K562 (cell line): ENCODE measurements around the gene IL6R. TPM values are rescaled to one million over a fixed set of nuclear protein-coding genes. Genes with fewer than 3 reads are reported as not detected.

Experiments
- ARNT ChIP-seq, 2 experiments: fragments of 450-650 bp; IDR thresholded peaks; 2 replicates each; pipeline ENCODE4 v1.6.1; 2016; ENCODE audit warnings: mild to moderate bottlenecking in 1 of 2
- FOXJ3 ChIP-seq: sonication (generic); formaldehyde crosslinking; IDR thresholded peaks from 2 replicates; pipeline ENCODE4 v1.4.0; 2020; ENCODE audit warnings: mild to moderate bottlenecking, missing genetic modification reagents
- MCM5 ChIP-seq: fragments of 450-650 bp; IDR thresholded peaks from 2 replicates; pipeline ENCODE4 v1.6.1; 2016; ENCODE audit warnings: low read depth
- SFPQ ChIP-seq: fragments of 200-400 bp; formaldehyde crosslinking; IDR thresholded peaks from 2 replicates; pipeline ENCODE4 v1.6.1; 2017; ENCODE audit warnings: mild to moderate bottlenecking, low read depth, low read length, moderate library complexity
- STAT5A ChIP-seq: IDR thresholded peaks from 2 replicates; pipeline ENCODE4 v1.6.1; 2012; ENCODE audit warnings: low read length, inconsistent platforms, borderline replicate concordance
- ZFP1 ChIP-seq: fragments of 450-650 bp; formaldehyde crosslinking; IDR thresholded peaks from 2 replicates; pipeline ENCODE4 v1.4.0; 2020; ENCODE audit warnings: mild to moderate bottlenecking, mixed read lengths
- ZNF407 ChIP-seq: fragments of 450-650 bp; IDR thresholded peaks from 2 replicates; pipeline ENCODE4 v1.6.1; 2016; ENCODE audit warnings: low read depth
- polyA plus RNA-seq, 8 experiments: library from polyadenylated mRNA; depleted of rRNA in 4 of 8; stranded (reverse) in 5 of 8; unstranded in 3 of 8; fragments of >200 nt; fragmentation: Nextera tagmentation in 2 of 8; fragmentation: Illumina TruSeq in 1 of 8; extraction: Ambion mirVana in 2 of 8; extraction: Trizol in 1 of 8; gene quantifications; 2 replicates each; pipeline versions ENCODE4 v1.2.1 to v1.2.3, GENCODE V29; 2011 to 2014; ENCODE audit warnings: inconsistent platforms in 1 of 8, missing spikeins in 1 of 8
- total RNA-seq, 7 experiments: library from RNA; depleted of rRNA in 6 of 7; stranded (reverse); fragments of >200 nt in 6 of 7; fragmentation: Illumina TruSeq in 2 of 7; extraction: Trizol in 2 of 7; gene quantifications; 2 replicates each; pipeline versions ENCODE4 v1.2.1 to v1.2.3, GENCODE V29; 2011 to 2021; ENCODE audit warnings: low replicate concordance in 1 of 7

The IL6R gene
- total and polyA plus RNA-seq, 9 of the 15 experiments (the other 6 are each of a cell fraction or from before 2014, with no cell fraction given), result 0.05 to 1.1 (median 0.11) TPM; not detected in 2

DNA sequence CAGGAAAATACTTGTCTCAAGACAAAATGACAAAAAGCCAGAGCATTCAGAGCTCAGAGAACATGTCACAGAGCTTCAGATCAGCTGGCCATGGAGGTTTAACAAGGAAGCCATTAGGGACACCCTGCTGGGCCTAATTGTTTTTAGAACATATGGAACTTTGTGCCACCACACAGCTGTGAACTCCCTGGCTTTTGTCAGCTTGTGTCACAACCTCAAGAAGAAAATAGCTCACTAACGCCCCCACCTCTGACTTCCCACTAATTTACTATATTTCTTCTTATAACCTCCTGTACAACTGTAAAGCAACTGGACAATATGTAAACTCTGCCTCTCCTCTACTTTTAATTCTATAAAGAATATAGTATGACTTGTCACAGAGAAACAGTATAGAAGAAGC lies 75.9 kb downstream of the IL6R start (continued):
- TF ChIP-seq ZNF407 (no peak), MCM5 (no peak), ARNT (IDR thresholded peaks at IDR 0.05) (no peak), ZFP1 (CRISPR knock-in tag) (no peak), STAT5A (no peak), FOXJ3 (no peak), SFPQ (no peak)
